ENCODE results near the gene C1orf50.

DNA sequence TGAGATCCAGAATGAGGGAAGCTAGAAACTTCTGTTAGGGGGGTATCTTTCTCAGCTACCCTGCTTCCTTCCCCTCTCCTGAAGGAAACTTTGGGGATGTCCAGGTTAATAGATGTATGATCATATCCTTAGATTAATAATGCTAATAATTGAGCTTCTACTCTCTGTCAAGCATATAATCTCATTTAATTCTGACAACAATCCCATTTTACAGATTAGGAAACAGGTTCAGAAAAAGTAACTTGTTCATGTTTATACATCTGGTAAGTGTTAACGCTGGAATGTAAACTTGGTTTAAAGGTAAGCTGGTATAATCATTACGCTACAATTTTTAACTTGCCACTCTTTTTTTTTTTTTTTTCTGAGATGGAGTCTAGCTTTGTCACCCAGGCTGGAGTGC lies 16.0 kb downstream of the C1orf50 start:
- TF ChIP-seq, protein P1, sequence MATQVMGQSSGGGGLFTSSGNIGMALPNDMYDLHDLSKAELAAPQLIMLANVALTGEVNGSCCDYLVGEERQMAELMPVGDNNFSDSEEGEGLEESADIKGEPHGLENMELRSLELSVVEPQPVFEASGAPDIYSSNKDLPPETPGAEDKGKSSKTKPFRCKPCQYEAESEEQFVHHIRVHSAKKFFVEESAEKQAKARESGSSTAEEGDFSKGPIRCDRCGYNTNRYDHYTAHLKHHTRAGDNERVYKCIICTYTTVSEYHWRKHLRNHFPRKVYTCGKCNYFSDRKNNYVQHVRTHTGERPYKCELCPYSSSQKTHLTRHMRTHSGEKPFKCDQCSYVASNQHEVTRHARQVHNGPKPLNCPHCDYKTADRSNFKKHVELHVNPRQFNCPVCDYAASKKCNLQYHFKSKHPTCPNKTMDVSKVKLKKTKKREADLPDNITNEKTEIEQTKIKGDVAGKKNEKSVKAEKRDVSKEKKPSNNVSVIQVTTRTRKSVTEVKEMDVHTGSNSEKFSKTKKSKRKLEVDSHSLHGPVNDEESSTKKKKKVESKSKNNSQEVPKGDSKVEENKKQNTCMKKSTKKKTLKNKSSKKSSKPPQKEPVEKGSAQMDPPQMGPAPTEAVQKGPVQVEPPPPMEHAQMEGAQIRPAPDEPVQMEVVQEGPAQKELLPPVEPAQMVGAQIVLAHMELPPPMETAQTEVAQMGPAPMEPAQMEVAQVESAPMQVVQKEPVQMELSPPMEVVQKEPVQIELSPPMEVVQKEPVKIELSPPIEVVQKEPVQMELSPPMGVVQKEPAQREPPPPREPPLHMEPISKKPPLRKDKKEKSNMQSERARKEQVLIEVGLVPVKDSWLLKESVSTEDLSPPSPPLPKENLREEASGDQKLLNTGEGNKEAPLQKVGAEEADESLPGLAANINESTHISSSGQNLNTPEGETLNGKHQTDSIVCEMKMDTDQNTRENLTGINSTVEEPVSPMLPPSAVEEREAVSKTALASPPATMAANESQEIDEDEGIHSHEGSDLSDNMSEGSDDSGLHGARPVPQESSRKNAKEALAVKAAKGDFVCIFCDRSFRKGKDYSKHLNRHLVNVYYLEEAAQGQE (IDR thresholded peaks at IDR 0.05; ENCODE audit: insufficient read depth in 1 of 2, low read depth in 2 of 2, low read length in 2 of 2) = no peak
- no peak for TF ChIP-seq TAF1 (IDR thresholded peaks at IDR 0.05; ENCODE audit: borderline replicate concordance, insufficient read depth, low read length)

Data from PFSK-1 (cell line).